Measurements from ENCODE around the gene ULBP3.

GRCh38 chr6:150056916-150057315, 12.0 kb downstream of the ULBP3 start:
- TF ChIP-seq CTCF (IDR thresholded peaks at IDR 0.05; ENCODE audit: insufficient read depth, low read length, poor library complexity, severe bottlenecking) (no peak), EZH2phosphoT487 (conservative IDR thresholded peaks at IDR 0.05; ENCODE audit: low read length) (no peak)
